MM.1S (cell line): ENCODE measurements around the gene CHEK1.

Experiments used
- CTCF ChIP-seq: fragments of 300-600 bp; sonication (generic); IDR thresholded peaks from 2 replicates; pipeline ENCODE4 v1.5.1; 2016; ENCODE audit warnings: antibody characterized with exemption, low read length, mixed read lengths
- EZH2 ChIP-seq: fragments of 300-600 bp; sonication (generic); optimal IDR thresholded peaks from 2 replicates; pipeline ENCODE3; 2017; ENCODE audit warnings: low read depth, mild to moderate bottlenecking, antibody characterized with exemption, low read length, mixed read lengths
- EZH2phosphoT487 ChIP-seq: fragments of 300-600 bp; sonication (generic); IDR thresholded peaks from 2 replicates; pipeline ENCODE4 v1.6.1; 2018; ENCODE audit warnings: antibody characterized with exemption, low read length

GRCh38 chr11:125688632-125689031, 63.7 kb downstream of the CHEK1 start:
- no peak for TF ChIP-seq CTCF
- TF ChIP-seq EZH2, result no peak
- no peak for TF ChIP-seq EZH2phosphoT487
